Embryonic facial prominence (tissue), 1 donor: ENCODE results near the gene RAB3A.
A peak's percentile ranks its signal among the peaks of the same experiment; 100 is the strongest.
"Not testable (repeated sequence)": the region's sequence is repeated elsewhere in the genome, so short reads cannot be mapped to it uniquely, and the experiment has no call there.

Source experiments
- DNase-seq: peaks from one replicate; pipeline ENCODE4 v3.0.0-alpha.2; 2016; ENCODE audit errors: extremely low spot score

The RAB3A gene

GRCh38 chr19:18223860-18224524 is 20.1 kb upstream of the RAB3A start:
- no peak for DNase-seq

GRCh38 chr19:18221815-18222725 is 18.2 kb upstream of the RAB3A start:
- DNase-seq, result no peak

- DNase-seq, result no peak
These were observed 16.9 kb upstream of the RAB3A start for GRCh38 chr19:18220632-18221275.

- DNase-seq, result no peak
These were observed 16.2 kb upstream of the RAB3A start for GRCh38 chr19:18219911-18220631.

- DNase-seq, result no peak
These were observed 14.8 kb upstream of the RAB3A start for GRCh38 chr19:18218600-18218999.

GRCh38 chr19:18218159-18218558 is 14.3 kb upstream of the RAB3A start:
- no peak for DNase-seq

GRCh38 chr19:18216789-18217188 is 12.9 kb upstream of the RAB3A start:
- DNase-seq, result no peak

GRCh38 chr19:18214779-18215433 is 11.1 kb upstream of the RAB3A start:
- DNase-seq, result no peak

GRCh38 chr19:18211683-18212082 is 7.8 kb upstream of the RAB3A start:
- no peak for DNase-seq

- not testable (repeated sequence) for DNase-seq
These were observed 6.1 kb upstream of the RAB3A start for GRCh38 chr19:18209912-18210311.

- no peak for DNase-seq
These were observed 4.5 kb upstream of the RAB3A start for GRCh38 chr19:18208098-18208951.

GRCh38 chr19:18206018-18206417 is 2.2 kb upstream of the RAB3A start:
- DNase-seq, result no peak

- peak; percentile 71 for DNase-seq
These were observed 1.5 kb upstream of the RAB3A start for GRCh38 chr19:18205200-18205892.

- DNase-seq, result peak; percentile 71
These were observed 755 bp upstream of the RAB3A start for GRCh38 chr19:18204394-18205199.

GRCh38 chr19:18203408-18203862 is 407 bp downstream of the RAB3A start:
- no peak for DNase-seq

- DNase-seq, result no peak
These were observed 949 bp downstream of the RAB3A start for GRCh38 chr19:18202778-18203407.

- DNase-seq, result no peak
These were observed 1.5 kb downstream of the RAB3A start for GRCh38 chr19:18202397-18202777.

- DNase-seq, result no peak
These were observed 5.5 kb downstream of the RAB3A start for GRCh38 chr19:18198374-18198773.
